NCI-H510A treated with DMSO at 0.1 percent for 48 hours (cell line): ENCODE results near the gene TMEM135.
A peak's percentile ranks its signal among the peaks of the same experiment; 100 is the strongest.

Experiments used
- DNase-seq: peaks from one replicate; lab custom pipeline; 2025; lab: John Stamatoyannopoulos, UW

TMEM135 gene

GRCh38 chr11:87353771-87354345 lies 316.1 kb downstream of the TMEM135 start:
- DNase-seq, result no peak

GRCh38 chr11:87355596-87355995 lies 317.9 kb downstream of the TMEM135 start:
- DNase-seq, result no peak

GRCh38 chr11:87356428-87356827 lies 318.7 kb downstream of the TMEM135 start:
- DNase-seq, result peak; percentile 24

- no peak for DNase-seq
These were observed 320.7 kb downstream of the TMEM135 start for GRCh38 chr11:87358461-87358860.

- peak; percentile 91 for DNase-seq
These were observed 321.7 kb downstream of the TMEM135 start for GRCh38 chr11:87359401-87359800.

- no peak for DNase-seq
These were observed 324.2 kb downstream of the TMEM135 start for GRCh38 chr11:87361891-87362290.

GRCh38 chr11:87366346-87366745 lies 328.6 kb downstream of the TMEM135 start:
- DNase-seq, result no peak

GRCh38 chr11:87366763-87367405 lies 329.1 kb downstream of the TMEM135 start:
- no peak for DNase-seq

GRCh38 chr11:87368151-87368550 lies 330.4 kb downstream of the TMEM135 start:
- DNase-seq, result no peak

GRCh38 chr11:87368858-87369480 lies 331.2 kb downstream of the TMEM135 start:
- no peak for DNase-seq

GRCh38 chr11:87369888-87370287 lies 332.2 kb downstream of the TMEM135 start:
- no peak for DNase-seq

- DNase-seq, result no peak
These were observed 334.3 kb downstream of the TMEM135 start for GRCh38 chr11:87372065-87372464.
